22Rv1 (cell line): Measurements from ENCODE around the gene HPGDS.

Experiments used
- H3K27ac ChIP-seq: fragments of 450-650 bp; 2 replicates; pipeline ENCODE4 v1.5.1; 2017
- ZFX ChIP-seq: fragments of 450-650 bp; IDR thresholded peaks from 2 replicates; pipeline ENCODE4 v1.6.1; 2017; ENCODE audit warnings: antibody characterized with exemption, borderline replicate concordance
- TF ChIP-seq, protein P1 (sequence below): fragments of 450-650 bp; IDR thresholded peaks from 2 replicates; pipeline ENCODE4 v1.5.1; 2017; ENCODE audit warnings: mild to moderate bottlenecking

The HPGDS gene

DNA sequence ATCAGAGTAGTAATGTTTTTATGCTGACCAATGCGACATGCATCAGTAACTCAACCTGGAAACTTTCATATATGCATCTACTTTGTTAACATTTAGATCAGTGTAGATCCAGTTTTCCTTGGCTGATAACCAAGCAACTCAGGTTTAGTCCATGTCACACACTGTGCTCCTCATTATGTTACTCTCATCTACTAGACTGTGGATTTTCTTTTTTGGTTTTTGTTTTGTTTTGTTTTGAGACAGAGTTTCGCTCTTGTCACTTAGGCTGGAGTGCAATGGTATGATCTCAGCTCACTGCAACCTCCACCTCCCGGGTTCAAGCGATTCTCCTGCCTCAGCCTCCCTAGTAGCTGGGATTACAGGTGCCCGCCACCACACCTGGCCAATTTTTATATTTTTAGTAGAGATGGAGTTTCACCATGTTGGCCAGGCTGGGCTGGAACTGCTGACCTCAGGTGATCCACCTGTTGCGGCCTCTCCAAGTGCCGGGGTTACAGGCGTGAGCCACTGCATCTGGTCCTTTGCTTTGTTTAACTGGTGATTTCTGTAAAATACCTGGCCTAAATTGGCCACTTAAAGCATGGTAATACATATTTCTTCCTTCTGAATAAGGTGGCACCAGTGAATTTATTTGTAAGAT lies 86.4 kb downstream of the HPGDS start:
- no peak for TF ChIP-seq ZFX
- TF ChIP-seq, protein P1, sequence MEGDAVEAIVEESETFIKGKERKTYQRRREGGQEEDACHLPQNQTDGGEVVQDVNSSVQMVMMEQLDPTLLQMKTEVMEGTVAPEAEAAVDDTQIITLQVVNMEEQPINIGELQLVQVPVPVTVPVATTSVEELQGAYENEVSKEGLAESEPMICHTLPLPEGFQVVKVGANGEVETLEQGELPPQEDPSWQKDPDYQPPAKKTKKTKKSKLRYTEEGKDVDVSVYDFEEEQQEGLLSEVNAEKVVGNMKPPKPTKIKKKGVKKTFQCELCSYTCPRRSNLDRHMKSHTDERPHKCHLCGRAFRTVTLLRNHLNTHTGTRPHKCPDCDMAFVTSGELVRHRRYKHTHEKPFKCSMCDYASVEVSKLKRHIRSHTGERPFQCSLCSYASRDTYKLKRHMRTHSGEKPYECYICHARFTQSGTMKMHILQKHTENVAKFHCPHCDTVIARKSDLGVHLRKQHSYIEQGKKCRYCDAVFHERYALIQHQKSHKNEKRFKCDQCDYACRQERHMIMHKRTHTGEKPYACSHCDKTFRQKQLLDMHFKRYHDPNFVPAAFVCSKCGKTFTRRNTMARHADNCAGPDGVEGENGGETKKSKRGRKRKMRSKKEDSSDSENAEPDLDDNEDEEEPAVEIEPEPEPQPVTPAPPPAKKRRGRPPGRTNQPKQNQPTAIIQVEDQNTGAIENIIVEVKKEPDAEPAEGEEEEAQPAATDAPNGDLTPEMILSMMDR = no peak
- no peak overlapping the region for H3K27ac ChIP-seq

DNA sequence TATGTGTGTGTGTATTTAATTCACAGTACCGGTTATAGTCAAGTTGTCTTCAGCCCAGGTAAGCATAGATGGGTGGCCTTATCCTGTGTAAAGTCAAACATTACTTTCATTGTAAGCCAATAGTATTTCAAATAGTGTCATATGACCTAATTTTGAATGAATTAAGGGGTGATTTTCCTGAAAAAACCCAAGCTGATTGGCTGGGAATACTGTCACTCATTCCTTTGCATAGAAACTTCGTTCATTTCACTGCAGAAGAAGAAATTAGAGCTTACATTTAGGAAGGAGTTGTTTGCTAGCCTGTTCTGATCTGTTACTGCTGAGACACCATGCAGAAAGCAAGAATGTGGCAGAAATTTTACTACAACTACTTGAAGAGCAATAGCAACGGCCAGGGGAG lies 89.6 kb downstream of the HPGDS start:
- H3K27ac ChIP-seq = no peak overlapping the region
- TF ChIP-seq ZFX = no peak
- TF ChIP-seq, protein P1 = no peak

DNA sequence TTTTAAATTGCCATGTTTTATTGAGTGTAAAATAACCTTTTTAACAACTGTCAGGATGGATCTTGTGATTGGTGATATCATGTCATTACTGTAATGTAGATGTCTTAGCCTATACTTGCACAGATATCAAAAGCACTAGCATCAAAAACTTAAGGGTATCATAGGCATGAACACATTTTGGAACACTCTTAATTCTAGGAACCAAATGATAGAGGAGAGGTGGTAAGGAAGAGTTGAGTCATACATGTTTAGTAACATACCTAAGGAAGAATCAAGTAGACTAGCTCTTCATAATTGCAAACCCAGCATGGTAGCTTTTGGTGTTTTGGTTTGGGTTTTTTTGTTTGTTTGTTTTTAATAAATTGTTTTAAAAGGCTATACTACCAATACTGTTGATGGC lies 91.5 kb downstream of the HPGDS start:
- H3K27ac ChIP-seq = no peak overlapping the region
- TF ChIP-seq, protein P1 = no peak
- no peak for TF ChIP-seq ZFX
